ENCODE measurements around the gene MTUS2.

MTUS2 gene

DNA sequence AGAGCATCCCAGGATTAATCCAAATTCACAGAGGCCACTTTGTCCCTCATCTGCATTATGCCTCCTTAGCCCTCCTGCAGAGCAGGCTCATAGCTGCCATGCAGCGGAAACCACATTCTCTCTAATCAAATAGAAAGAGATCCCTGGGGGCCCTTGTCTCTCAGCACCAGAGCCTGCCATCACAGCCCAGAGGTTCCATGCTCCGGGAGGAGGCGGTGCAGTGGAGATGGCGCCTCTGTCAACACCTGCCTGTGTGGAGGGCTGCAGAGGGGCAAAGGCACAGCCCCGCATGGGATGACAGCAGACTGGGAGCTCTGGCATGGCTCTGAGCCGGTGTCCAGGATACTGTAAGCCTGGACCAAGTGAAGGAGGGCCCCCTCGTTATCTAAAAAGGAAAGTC lies 664.1 kb downstream of the MTUS2 start:
- DNase-seq (ENCODE audit: low read depth in 2 of 2) = no peak

DNA sequence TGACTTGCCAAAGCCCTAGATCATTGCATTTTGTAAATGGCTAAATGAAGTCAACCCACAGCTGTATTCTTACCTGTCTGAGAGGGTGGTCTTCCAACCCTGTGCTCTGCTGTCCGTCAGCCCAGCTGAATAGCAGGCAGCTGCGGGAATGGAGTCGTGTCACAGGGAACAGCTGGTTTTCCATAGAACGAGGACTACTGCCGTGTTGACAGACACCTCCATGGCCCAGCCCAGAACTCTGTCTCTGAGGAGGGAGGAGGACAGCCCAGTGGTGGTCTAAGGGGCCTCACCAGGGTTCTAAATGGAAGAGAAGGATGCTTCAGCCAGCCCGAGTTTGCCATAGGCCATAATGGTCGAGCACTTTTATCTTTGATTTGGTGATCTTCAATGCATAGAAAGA lies 664.7 kb downstream of the MTUS2 start:
- no peak for DNase-seq (ENCODE audit: low read depth in 2 of 2)

DNA sequence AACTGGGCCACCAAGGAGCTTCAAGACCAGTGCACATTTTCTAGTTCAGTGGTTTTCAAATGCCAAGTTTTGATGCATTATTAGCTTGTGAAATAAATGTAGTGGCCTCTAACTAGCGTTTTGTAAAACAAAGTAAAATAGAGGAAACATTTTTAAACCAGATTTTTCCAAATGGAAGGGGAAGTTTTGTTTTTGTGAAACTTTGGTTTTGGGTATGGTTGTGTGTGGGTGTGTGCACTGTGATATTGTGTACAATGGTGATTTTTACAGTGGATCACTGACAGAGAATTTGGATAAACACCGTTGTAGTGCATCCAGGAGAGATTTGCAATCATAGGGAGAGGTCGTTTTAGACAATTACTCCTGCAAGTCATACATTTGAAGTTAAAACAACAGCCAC lies 666.4 kb downstream of the MTUS2 start:
- DNase-seq (ENCODE audit: low read depth in 2 of 2) = no peak

DNA sequence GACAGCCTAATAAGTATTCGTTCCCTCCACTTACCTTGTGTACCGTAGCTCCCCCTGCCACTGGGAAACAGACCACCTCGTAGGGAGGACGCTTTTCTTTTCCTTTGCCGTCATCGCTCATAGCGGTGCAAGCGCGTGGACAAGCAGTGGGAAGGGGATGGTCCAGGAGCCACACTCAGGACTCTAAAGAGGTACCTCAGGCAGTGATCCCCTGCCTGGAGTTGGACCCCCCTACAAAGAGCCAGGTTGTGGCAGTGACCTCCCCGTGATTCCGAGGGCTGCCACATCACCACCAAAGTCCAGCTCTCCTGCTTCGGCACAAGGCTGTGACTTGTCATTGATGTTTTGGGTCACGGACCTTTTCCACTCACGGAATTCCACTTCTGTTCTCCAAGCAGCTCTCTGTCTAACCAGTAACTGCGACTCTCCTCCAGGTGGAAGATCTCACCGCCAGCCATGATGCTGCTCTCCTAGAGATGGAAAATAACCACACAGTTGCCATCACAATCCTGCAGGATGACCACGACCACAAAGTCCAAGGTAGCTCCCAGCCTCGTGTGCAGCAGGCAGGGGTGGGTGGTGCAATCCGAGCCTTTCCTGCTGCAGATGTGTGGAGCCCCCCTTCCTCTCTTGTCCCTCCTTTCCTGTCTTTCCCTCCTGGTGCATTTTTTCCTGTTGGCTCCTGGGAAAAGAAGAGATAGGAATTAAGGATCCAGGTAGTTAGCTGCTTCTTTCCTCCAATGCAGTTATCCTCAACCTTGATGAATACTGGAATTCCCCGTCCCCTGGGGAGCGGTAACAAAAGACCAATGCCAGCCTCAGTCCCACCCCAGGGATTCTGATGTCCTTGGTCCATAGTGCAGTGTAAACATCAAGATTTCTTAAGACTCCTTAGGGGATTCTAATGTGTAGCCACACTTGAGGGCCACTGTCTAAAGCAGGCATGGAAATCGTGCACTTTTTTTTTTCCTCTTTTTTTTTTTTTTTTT lies 667.6 kb downstream of the MTUS2 start:
- no peak for DNase-seq (ENCODE audit: low read depth in 2 of 2)

DNA sequence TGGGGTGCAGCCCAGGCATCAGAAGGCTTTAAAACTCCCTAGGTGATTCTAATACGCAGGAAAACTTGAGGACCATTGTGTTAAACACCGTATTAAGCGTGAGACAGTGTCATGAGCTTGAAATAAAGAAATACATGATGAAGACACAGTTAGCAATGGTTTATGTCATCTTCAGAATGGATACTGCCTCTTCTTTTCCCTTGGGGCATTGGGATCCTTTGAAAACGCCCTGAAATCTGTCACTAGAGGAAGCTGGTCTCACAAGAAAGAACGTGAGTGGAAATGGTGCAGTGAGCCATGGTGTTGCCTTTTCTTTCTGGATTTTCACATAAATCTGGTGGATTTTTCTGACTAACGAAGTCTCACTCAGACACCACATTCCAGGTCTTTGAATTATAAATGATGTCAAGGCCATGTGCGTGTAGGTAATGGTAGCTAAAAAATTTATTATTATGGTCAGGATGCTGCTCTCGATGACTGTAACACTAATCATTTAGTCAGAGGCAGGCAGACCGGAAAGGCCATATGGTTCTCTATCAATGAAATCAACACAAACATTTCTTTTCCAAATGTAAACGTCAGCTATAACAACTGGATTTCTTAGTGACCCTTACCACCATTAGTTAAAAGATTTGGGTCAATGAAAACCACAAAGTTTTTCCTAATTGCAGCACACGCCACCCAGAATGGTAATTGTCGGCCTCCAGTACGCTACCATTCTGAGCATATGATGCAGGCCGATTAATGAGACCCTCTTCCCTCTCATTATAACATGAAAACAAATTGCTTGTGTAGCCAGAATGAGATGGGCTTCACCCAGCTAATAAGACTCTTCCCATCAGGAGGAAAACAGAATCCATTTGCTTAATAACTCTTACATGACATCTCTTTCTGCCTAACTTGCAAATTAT lies 669.8 kb downstream of the MTUS2 start:
- DNase-seq (ENCODE audit: low read depth in 2 of 2) = no peak

DNA sequence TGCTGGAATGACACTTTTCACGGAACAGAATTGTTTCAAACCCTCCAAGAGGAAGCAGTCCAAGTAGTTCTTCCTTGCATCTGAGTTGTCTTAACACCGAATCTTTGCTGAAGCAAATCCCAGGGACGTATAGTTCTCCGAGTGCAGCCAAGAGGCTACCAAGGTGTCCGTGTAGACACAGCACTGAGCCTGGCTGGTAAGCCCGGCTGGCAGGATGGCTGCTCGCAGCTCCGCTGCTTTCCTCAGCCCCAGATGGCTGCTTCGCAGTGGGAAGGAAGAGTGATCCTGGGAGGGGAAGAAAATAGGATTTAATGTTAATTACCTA lies 670.4 kb downstream of the MTUS2 start:
- no peak for DNase-seq (ENCODE audit: low read depth in 2 of 2)

DNA sequence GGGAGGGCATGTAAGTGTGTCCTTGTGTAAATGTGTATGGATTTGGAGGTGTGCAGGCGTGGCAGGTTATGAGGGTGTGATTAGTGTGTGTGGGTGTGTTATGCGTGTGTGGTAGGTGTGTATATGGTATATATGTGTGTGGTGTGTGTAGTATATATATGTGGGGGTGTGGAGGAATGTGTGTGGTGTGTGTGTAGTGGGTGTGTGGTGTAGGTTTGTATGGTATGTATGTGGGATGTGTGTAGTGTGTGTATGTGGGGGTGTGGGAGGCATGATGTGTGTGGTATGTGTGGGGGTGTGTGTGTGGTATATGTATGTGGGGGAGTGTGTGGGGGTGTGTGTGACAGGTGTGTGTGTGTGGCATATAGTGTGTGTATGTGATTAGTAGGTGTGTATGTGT lies 671.1 kb downstream of the MTUS2 start:
- DNase-seq (ENCODE audit: low read depth in 2 of 2) = no peak

DNA sequence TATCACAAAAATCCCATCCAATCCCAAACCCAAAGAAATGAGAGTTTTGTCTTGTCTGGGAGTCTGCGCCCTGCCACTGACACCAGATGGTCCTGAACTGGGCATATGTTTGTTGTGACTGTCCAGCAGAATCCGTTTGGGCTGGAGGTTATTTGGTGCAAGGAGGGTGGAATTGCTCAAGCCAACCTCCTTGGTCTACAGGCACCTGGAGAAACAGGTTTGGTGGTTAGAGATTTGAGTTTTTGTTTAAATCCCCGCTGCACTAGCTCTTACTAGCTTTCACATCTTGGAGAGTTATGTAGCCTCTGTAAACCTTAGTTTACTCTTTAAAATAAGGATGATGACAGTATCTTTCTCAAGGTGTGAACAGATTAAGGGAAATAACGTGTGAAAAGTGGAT lies 673.7 kb downstream of the MTUS2 start:
- no peak for DNase-seq (ENCODE audit: low read depth in 2 of 2)

DNA sequence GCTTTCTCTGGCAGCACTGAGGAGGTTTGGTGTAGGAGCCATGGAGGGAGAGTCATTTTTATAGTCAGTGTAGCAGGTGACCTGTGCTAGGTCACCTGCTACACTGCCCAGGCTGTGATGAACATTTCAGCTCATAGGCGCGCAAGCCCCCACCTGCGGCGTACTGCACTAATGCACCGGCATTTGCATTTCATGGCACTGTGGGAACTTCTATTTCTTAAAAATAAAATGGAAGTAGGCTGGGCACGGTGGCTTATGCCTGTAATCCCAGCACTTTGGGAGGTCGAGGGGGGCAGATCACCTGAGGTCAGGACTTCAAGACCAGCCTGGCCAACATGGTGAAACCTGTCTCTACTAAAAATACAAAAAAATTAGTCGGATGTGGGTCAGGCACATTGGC lies 674.4 kb downstream of the MTUS2 start:
- no peak for DNase-seq (ENCODE audit: low read depth in 2 of 2)

DNA sequence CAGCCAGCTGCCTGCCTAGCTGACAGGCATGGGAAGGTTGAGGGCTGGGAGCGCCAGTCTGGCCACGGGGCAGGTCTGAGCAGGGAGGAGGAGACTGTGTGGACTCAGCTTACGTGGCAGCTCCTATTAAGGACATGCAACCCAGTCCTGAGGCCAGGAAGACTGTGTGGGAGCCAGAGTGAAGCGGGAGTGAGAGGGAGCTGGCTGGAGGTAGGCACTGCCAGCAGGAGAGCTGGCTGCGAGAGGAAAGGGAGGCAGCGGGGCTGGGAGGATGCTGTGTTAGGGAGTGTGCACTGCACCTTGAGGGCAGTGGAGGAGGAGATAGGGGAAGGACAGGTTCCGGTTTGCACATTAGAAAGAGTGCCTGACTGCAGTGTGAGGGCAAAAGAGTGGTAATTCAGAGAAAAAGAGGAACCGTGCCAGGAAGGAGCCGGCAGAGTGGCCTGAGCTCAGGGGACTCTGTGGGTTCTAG lies 676.1 kb downstream of the MTUS2 start:
- no peak for DNase-seq (ENCODE audit: low read depth in 2 of 2)

DNA sequence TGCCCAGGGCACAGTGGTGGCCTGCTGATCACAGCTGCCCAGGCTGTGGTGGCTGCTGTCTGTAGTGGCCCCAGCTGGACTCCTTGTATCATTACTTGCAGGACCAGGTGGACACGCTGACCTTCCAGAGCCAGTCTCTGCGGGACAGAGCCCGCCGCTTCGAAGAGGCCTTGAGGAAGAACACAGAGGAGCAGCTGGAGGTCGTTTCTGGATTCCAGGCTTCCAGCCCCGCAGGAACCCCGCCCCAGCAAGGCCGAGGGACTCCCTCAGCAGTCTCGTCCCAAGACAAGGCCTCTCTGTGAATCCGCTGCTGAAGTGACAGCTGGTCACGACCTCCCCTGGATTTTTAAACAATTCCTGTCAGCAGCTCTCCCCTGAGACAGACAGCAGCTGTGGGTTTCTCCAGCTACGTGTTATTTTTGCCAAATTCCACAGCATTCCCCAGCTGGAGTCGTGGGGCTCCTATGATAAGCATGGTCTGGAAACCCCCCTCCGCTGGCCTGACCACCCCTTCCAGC lies 677.1 kb downstream of the MTUS2 start:
- no peak for DNase-seq (ENCODE audit: low read depth in 2 of 2)

DNA sequence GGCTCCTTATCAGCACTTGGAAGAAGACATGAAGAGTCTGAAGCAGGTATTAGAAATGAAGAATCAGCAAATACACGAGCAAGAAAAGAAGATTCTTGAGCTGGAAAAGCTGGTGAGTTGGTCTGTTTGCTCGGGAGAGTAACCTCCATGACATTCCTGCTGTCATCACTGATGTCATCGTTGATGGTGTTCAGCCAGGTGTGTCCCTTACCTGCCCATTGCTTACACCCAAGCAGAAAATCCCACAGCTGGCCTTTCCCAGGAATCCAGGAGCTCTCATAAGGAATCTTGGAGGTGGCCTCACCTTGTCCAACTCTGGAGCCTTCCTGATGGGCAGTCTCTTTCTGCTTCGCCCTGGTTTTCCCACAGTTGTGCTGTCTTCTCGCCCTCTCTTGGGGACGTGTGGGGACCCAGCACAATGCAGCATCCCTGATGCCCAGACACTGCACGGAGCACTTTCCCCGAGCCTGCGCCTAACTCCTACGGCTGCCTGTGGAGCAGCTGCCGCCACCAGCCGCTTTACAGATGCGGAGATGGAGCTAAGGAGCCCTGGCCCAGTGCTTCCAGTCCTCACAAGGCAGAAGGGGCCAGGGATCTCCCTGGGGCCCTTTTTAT lies 678.4 kb downstream of the MTUS2 start:
- DNase-seq (ENCODE audit: low read depth in 2 of 2) = no peak

DNA sequence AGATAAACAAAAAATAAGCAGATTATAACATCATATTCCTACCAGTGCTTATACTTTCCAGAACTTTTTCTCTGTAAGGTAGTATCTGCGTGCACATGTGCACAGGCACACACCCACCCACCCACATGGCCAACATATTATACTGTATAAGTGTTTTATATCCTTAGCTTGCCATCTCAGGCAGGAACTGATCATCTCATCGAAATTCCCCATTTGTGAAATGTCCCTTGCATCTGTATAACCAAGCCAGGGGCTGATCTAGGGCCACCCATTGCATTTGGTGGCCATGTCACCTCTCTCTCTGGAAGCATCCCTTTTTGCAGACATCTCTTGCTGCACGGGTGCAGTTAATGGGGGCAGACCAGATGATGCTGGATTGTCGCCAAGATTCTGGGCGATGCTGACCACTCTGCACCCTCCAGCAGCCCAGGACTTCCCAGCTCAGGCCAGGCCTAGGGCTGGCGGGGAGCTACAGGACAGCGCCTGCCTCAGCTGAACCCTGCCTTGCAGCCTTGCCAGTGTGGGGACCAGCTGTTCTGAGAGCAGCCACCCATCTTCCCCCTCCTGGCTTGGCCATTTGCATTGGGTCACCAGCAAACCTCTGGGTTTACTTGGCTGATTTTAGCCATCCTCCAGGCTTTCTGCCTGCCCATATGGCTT lies 679.5 kb downstream of the MTUS2 start:
- DNase-seq (ENCODE audit: low read depth in 2 of 2) = no peak

DNA sequence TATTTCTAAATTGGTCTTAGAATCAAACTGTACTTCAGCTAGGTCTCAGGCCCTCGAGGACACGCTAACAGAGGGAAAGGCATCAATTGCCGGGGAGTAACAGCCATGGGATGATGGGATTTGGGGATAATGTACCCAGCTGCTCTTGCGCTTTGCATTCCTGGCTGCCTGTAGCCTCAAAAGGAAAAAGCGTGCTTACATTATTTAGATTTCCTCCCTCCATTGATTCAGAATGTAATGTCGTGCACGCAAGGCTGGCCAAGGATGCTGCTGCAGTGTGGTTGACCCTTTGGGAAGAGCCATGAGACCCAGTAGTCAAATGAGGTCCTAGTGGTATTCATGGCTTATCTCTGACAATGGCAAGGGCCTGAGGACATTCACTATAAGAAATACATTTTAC lies 680.2 kb downstream of the MTUS2 start:
- no peak for DNase-seq (ENCODE audit: low read depth in 2 of 2)

DNA sequence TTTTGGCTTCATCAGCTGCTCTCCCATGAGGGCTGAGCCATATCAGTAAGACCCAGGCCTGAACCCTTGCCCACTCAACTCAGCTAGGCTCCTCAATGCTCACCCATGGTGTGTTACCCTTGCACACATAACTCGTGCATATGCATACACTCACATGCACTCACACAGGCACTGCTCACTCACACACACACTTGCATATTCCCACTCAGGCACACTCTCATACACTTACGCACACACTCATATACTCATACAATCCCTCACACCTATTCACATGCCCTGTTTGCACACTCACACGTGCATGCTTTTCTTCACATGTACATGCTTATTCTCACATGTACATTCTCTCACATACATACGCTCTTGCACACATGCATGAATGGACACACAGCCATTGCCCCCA lies 681.5 kb downstream of the MTUS2 start:
- no peak for DNase-seq (ENCODE audit: low read depth in 2 of 2)

DNA sequence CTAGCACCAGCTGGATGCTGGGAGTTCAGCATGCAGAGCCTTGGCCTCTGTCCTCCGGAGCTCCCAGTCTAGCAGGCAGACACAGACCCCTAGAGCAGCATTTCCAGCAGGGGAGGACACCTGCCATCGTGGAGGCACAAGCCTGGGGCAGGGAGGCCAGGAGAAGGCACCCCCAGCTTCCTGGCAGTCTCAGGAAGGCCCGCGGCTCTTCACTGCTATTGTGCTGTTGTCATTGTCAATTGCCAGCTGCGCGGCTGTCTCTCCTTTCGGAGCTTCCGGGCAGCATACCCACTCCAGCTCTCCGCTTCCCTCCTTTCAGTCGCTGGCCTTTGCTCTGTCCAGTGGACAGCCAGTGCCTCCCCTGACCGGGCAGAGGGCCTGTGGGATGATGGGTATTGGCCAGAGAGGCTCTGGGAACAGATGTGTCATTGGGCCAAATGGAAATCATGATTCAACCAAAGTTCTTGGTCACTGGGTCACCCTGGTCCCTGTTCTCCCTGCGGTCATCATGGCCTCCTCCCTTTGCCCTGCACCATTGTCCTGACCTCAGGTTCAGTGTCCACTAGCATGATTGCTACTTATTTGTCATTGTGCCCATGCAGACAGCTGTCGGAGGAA lies 682.4 kb downstream of the MTUS2 start:
- DNase-seq (ENCODE audit: low read depth in 2 of 2) = no peak

DNA sequence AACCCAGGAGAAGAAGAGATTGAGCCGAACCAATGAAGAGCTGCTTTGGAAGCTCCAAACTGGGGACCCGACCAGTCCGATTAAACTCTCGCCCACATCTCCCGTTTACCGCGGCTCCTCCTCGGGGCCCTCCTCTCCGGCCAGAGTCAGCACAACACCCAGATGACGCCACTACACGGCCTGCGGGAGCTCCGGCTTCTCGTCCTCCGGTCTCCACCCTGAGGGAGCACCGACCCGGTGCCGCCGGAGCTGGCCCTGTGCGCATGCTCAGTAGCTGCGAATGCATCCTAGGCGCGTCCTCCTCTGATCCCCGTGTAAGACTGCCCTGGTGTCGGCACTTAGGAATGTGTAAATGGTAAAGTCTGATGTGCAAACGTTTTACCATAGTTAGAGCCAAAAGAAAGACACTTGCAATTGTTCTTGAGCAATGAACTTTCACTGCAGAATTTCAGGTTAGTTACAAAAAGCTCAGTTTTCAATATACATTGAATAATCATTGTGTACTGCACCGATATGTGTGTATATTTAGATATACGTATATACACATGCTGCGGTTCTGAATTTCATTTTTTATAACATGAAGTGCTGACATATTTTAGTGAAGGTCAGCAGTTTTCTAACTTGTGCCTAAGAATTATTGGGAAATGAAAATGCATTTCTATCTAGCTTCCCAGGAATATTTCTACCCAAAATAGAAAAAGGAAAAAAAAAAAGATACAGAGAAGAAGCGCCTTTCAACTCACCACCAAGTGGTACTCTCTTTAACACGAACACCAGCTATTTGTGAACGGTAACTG lies 683.1 kb downstream of the MTUS2 start:
- DNase-seq (ENCODE audit: low read depth in 2 of 2) = no peak

DNA sequence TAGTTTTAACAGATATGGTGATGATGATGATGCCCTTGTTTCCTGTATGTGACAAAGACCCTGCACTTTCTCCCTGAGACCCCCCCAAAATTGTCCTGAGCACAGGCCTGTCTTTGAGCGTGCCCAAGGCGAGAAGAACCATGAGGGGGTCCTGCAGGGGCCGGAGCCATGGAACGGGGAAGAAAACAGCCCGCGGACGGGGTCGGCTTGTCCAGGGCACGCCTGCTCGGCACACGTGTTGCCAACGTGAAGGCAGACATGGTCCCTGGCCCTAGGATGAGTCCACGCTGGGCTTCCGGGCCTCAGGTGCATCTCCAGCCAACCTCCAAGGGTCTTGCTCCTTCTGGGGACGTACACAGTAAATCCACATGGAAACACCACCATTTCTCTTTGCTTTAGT lies 684.6 kb downstream of the MTUS2 start:
- no peak for DNase-seq (ENCODE audit: low read depth in 2 of 2)

DNA sequence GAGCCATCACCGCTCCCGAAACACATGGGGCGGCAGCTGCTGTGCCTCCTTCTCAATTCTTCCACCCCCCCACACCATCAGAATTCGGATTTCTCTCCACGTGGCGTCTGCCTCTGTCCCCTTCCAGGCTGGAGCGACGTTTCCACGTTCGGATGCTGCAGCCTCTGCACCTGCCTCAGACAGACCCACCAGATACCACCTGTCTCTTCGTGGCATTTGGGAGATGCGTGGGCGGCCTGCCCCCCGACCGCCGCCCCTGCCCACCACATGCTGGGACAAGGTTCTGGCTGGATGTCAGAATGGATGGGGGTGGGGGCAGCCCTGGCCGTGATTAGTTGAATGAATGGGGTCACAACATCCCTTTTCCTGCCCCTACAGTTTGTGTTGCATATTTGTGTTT lies 685.4 kb downstream of the MTUS2 start:
- DNase-seq (ENCODE audit: low read depth in 2 of 2) = no peak

DNA sequence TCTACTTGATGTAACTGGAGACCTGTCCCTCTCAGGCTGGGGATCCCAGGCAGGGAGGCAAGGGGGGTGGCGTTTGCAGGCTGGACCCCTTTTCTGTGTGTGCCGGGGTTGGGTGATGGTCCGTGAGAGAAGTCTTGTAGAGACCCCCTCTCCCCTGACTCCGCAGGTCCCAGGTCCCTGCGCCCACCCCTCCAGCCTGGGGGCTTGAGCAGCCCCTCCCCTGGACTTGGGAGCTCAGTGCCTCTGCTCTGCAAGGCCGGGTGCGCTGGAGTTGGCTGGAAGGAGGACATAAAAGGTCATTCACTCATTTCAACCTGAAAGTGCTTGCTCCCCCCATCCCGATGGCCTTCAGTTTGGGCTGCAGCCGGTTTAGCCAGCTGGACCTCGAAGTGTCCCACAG lies 685.8 kb downstream of the MTUS2 start:
- DNase-seq (ENCODE audit: low read depth in 2 of 2) = no peak
